DND-41 (cell line): ENCODE measurements around the gene FANK1.
"Not testable (repeated sequence)": the region's sequence is repeated elsewhere in the genome, so short reads cannot be mapped to it uniquely, and the experiment has no call there.

ENCODE experiments used
- CTCF ChIP-seq: IDR thresholded peaks from 2 replicates; pipeline ENCODE4 v1.5.1; 2012; ENCODE audit warnings: borderline replicate concordance, low read length, moderate library complexity, mild to moderate bottlenecking; ENCODE audit not compliant: poor library complexity, severe bottlenecking; ENCODE audit errors: extremely low read depth
- EZH2 ChIP-seq: IDR thresholded peaks from 3 replicates; pipeline ENCODE4 v1.6.1; 2012; ENCODE audit warnings: borderline replicate concordance, low read depth, mild to moderate bottlenecking, moderate library complexity, low read length, inconsistent platforms; ENCODE audit not compliant: severe bottlenecking

- TF ChIP-seq CTCF, EZH2: not testable (repeated sequence)
These were observed 955 bp upstream of the FANK1 start for GRCh38 chr10:125895130-125896087.
